OCI-LY1 (cell line): ENCODE results near the gene IFIH1.
A peak's percentile ranks its signal among the peaks of the same experiment; 100 is the strongest.

ENCODE experiments used
- H2AFZ ChIP-seq: fragments of 200-600 bp; sonication (generic), shearing (Covaris generic); 2 replicates; pipeline ENCODE4 v1.6.0; 2014; ENCODE audit warnings: antibody characterized with exemption, mild to moderate bottlenecking, low read length
- H3F3A ChIP-seq: fragments of 200-600 bp; sonication (generic), shearing (Covaris generic); 2 replicates; pipeline ENCODE4 v1.6.0; 2014; ENCODE audit warnings: mild to moderate bottlenecking, antibody characterized with exemption, low read length, moderate library complexity; ENCODE audit not compliant: insufficient read depth
- H3K27ac ChIP-seq: fragments of 200-600 bp; sonication (generic); 2 replicates; pipeline ENCODE4 v1.5.1; 2014; ENCODE audit warnings: low read length, mixed run types, mild to moderate bottlenecking, low read depth; ENCODE audit not compliant: poor library complexity, severe bottlenecking
- H3K27me3 ChIP-seq: fragments of 200-600 bp; sonication (generic); 2 replicates; pipeline ENCODE4 v1.6.0; 2014; ENCODE audit warnings: antibody characterized with exemption, mild to moderate bottlenecking, low read length, moderate library complexity; ENCODE audit not compliant: insufficient read depth
- H3K36me3 ChIP-seq: fragments of 200-600 bp; sonication (generic); 2 replicates; pipeline ENCODE4 v1.6.1; 2014; ENCODE audit warnings: mild to moderate bottlenecking, antibody characterized with exemption, low read length, moderate library complexity, mixed read lengths; ENCODE audit not compliant: insufficient read depth
- H3K4me1 ChIP-seq: fragments of 200-600 bp; sonication (generic); 2 replicates; pipeline ENCODE4 v1.5.1; 2014; ENCODE audit warnings: mild to moderate bottlenecking, low read length, moderate library complexity; ENCODE audit not compliant: insufficient read depth, severe bottlenecking
- H3K4me2 ChIP-seq: fragments of 200-600 bp; sonication (generic), shearing (Covaris generic); 2 replicates; pipeline ENCODE4 v1.6.1; 2014; ENCODE audit warnings: low read length
- H3K4me3 ChIP-seq: fragments of 200-600 bp; sonication (generic); 2 replicates; pipeline ENCODE4 v1.5.1; 2014; ENCODE audit warnings: low read length, low read depth, mild to moderate bottlenecking, mixed read lengths; ENCODE audit not compliant: poor library complexity, severe bottlenecking
- H3K79me2 ChIP-seq: fragments of 200-600 bp; shearing (Covaris generic); 2 replicates; pipeline ENCODE4 v1.6.1; 2016; ENCODE audit warnings: mixed run types, low read length, mixed read lengths; ENCODE audit not compliant: insufficient read depth
- H3K9ac ChIP-seq: fragments of 200-600 bp; sonication (generic), shearing (Covaris generic); 2 replicates; pipeline ENCODE4 v1.6.1; 2014; ENCODE audit warnings: mild to moderate bottlenecking, low read length, mixed read lengths
- H3K9me2 ChIP-seq: fragments of 200-600 bp; sonication (generic), shearing (Covaris generic); 2 replicates; pipeline ENCODE4 v1.6.1; 2014; ENCODE audit warnings: low read depth, mild to moderate bottlenecking, low read length, mixed read lengths
- H3K9me3 ChIP-seq: fragments of 200-600 bp; shearing (Covaris generic); 2 replicates; pipeline ENCODE4 v1.6.1; 2014; ENCODE audit warnings: low read length, mixed read lengths
- H4K20me1 ChIP-seq: fragments of 200-600 bp; sonication (generic), shearing (Covaris generic); 2 replicates; pipeline ENCODE4 v1.6.0; 2016; ENCODE audit warnings: mild to moderate bottlenecking, low read length; ENCODE audit not compliant: insufficient read depth
- CTCF ChIP-seq: fragments of 200-600 bp; sonication (generic), shearing (Covaris generic); IDR thresholded peaks from 2 replicates; pipeline ENCODE4 v1.5.1; 2017; ENCODE audit warnings: mild to moderate bottlenecking, antibody characterized with exemption, low read length, moderate library complexity, mixed read lengths
- EZH2 ChIP-seq: fragments of 200-600 bp; sonication (generic), shearing (Covaris generic); IDR thresholded peaks from 2 replicates; pipeline ENCODE4 v1.8.0; 2017; ENCODE audit warnings: borderline replicate concordance, mixed run types, mild to moderate bottlenecking, antibody characterized with exemption, low read length, moderate library complexity, mixed read lengths

IFIH1 gene

GRCh38 chr2:162291748-162292147 lies 26.7 kb downstream of the IFIH1 start:
- Histone ChIP-seq H2AFZ (no peak overlapping the region), H4K20me1 (no peaks in the 10 kb centered on the region), H3K79me2 (no peaks in the 10 kb centered on the region), H3K4me3 (no peak overlapping the region), H3K9ac (no peak overlapping the region), H3K4me2 (no peak overlapping the region), H3F3A (no peaks in the 10 kb centered on the region), H3K27ac (no peak overlapping the region), H3K9me3 (no peaks in the 10 kb centered on the region), H3K36me3 (no peaks in the 10 kb centered on the region), H3K9me2 (no peaks in the 10 kb centered on the region), H3K27me3 (no peaks in the 10 kb centered on the region), H3K4me1 (no peaks in the 10 kb centered on the region)
- TF ChIP-seq EZH2, result no peak
- TF ChIP-seq CTCF, result no peak

- H2AFZ ChIP-seq, result no peak overlapping the region
- H3K9me2 ChIP-seq, result no peaks in the 10 kb centered on the region
These were observed 35.6 kb downstream of the IFIH1 start for GRCh38 chr2:162282765-162283425.

GRCh38 chr2:162280654-162281053 lies 37.8 kb downstream of the IFIH1 start:
- TF ChIP-seq CTCF, result peak; percentile 12; the same call in 1 of the 2 replicates
- no peak for TF ChIP-seq EZH2
- Histone ChIP-seq H3K36me3 (no peaks in the 10 kb centered on the region), H3F3A (no peaks in the 10 kb centered on the region), H4K20me1 (no peaks in the 10 kb centered on the region), H3K9me2 (no peaks in the 10 kb centered on the region), H3K27me3 (no peaks in the 10 kb centered on the region), H2AFZ (no peak overlapping the region), H3K79me2 (no peaks in the 10 kb centered on the region), H3K9me3 (no peaks in the 10 kb centered on the region), H3K27ac (no peak overlapping the region), H3K4me1 (no peaks in the 10 kb centered on the region), H3K9ac (no peak overlapping the region), H3K4me2 (no peak overlapping the region), H3K4me3 (no peak overlapping the region)

More at GRCh38 chr2:162282765-162283425, 35.6 kb downstream of the IFIH1 start:
- Histone ChIP-seq H4K20me1 (no peaks in the 10 kb centered on the region), H3K4me2 (no peak overlapping the region), H3K4me3 (no peak overlapping the region), H3K9me3 (no peaks in the 10 kb centered on the region), H3K27ac (no peak overlapping the region), H3K36me3 (no peaks in the 10 kb centered on the region), H3K9ac (no peak overlapping the region), H3F3A (no peaks in the 10 kb centered on the region), H3K4me1 (no peaks in the 10 kb centered on the region), H3K27me3 (no peaks in the 10 kb centered on the region), H3K79me2 (no peaks in the 10 kb centered on the region)
- TF ChIP-seq CTCF (no peak), EZH2 (no peak)
